ENCODE measurements around the gene LEMD2. TPM values are rescaled to one million over a fixed set of nuclear protein-coding genes. Genes with fewer than 3 reads are reported as not detected.
A peak's percentile ranks its signal among the peaks of the same experiment; 100 is the strongest.

LEMD2 gene
- total and polyA plus RNA-seq, 9 of the 15 experiments (the other 6 are each of a cell fraction or from before 2014, with no cell fraction given) = 0.32 to 46.3 (median 30.8) TPM

DNA sequence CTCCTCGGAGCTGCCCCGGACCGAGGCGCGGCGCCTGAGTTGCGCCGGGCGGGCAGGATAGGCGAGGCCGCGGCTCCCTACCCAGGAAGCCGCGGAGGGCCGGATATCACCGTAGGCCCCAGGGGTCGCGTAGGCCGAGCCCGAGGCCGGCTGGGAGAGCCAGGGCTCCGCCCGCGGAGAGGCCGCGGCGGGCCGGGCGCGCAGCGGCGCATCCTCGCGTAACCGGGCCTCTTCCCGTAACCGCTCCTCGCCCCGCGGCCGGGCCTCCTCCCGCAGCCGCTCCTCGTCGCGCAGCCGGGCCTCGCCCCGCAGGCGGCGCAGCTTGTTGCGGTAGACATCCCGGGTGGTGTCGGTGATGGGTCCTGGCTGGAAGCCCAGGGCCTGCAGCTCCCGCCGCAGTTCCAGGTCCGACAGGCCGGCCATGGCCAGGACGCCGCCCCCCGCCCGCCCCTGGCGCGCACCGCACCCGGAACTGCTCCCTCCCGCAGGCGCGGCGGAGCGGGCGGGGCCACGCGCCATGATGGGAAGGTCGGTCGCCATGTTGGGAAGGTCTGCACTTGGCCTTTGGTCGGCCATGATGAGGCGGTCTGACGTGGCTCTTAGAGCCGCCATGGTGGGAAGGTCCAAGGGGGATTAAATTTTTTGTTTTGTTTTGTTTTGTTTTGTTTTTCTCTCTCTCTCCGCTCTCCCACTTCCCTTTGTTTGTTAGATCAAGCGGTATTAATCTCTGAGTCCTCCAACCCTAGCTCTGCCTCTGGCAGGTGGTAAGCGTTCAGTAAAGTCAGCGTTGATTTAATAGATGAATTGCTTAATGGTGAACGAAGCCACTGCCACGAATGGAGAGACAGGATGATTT lies at the start of gene LEMD2 (continued):
- TF ChIP-seq SIN3B (IDR thresholded peaks at IDR 0.05; ENCODE audit: low read depth) (peak; percentile 78; the same call in 1 of the 2 replicates), KLF1 (tag; IDR thresholded peaks at IDR 0.05) (peak; percentile 91), ZNF239 (CRISPR knock-in tag; IDR thresholded peaks at IDR 0.05) (peak; percentile 85), POLR2G (IDR thresholded peaks at IDR 0.05; ENCODE audit: low read depth, low read length) (peak; percentile 90), CSDE1 (IDR thresholded peaks at IDR 0.05) (peak in 1 of 2 experiments; percentile 100; a peak in 2 of 4 replicates), CHD4 (IDR thresholded peaks at IDR 0.05; ENCODE audit: insufficient read depth, insufficient replicate concordance, low read depth, low read length, poor library complexity, severe bottlenecking) (no peak), C11orf30 (IDR thresholded peaks at IDR 0.05; ENCODE audit: low read depth) (peak; percentile 36; the same call in 1 of the 2 replicates), GTF2E2 (tag; IDR thresholded peaks at IDR 0.05) (peak; percentile 89), RBM15 (IDR thresholded peaks at IDR 0.05; ENCODE audit: insufficient read depth, low read length) (no peak), MAZ (CRISPR knock-in tag; conservative IDR thresholded peaks at IDR 0.05 in 1 of 2, IDR thresholded peaks at IDR 0.05 in 1 of 2) (peak; percentile 99 to 100), SP1 (CRISPR knock-in tag; IDR thresholded peaks at IDR 0.05) (peak; percentile 88; the same call in 1 of the 2 replicates), MECOM (CRISPR knock-in tag; IDR thresholded peaks at IDR 0.05) (0 out of 2 replicates have a peak, but pooled peaks have one; percentile 61), TRIM28 (IDR thresholded peaks at IDR 0.05) (peak; percentile 48; the same call in 1 of the 2 replicates), DIDO1 (tag; IDR thresholded peaks at IDR 0.05; ENCODE audit: low read depth) (peak; percentile 89)
- TF ChIP-seq, protein P1, sequence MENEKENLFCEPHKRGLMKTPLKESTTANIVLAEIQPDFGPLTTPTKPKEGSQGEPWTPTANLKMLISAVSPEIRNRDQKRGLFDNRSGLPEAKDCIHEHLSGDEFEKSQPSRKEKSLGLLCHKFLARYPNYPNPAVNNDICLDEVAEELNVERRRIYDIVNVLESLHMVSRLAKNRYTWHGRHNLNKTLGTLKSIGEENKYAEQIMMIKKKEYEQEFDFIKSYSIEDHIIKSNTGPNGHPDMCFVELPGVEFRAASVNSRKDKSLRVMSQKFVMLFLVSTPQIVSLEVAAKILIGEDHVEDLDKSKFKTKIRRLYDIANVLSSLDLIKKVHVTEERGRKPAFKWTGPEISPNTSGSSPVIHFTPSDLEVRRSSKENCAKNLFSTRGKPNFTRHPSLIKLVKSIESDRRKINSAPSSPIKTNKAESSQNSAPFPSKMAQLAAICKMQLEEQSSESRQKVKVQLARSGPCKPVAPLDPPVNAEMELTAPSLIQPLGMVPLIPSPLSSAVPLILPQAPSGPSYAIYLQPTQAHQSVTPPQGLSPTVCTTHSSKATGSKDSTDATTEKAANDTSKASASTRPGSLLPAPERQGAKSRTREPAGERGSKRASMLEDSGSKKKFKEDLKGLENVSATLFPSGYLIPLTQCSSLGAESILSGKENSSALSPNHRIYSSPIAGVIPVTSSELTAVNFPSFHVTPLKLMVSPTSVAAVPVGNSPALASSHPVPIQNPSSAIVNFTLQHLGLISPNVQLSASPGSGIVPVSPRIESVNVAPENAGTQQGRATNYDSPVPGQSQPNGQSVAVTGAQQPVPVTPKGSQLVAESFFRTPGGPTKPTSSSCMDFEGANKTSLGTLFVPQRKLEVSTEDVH (IDR thresholded peaks at IDR 0.05; ENCODE audit: low read depth, partially characterized antibody) = peak; percentile 80
- TF ChIP-seq, protein P2, sequence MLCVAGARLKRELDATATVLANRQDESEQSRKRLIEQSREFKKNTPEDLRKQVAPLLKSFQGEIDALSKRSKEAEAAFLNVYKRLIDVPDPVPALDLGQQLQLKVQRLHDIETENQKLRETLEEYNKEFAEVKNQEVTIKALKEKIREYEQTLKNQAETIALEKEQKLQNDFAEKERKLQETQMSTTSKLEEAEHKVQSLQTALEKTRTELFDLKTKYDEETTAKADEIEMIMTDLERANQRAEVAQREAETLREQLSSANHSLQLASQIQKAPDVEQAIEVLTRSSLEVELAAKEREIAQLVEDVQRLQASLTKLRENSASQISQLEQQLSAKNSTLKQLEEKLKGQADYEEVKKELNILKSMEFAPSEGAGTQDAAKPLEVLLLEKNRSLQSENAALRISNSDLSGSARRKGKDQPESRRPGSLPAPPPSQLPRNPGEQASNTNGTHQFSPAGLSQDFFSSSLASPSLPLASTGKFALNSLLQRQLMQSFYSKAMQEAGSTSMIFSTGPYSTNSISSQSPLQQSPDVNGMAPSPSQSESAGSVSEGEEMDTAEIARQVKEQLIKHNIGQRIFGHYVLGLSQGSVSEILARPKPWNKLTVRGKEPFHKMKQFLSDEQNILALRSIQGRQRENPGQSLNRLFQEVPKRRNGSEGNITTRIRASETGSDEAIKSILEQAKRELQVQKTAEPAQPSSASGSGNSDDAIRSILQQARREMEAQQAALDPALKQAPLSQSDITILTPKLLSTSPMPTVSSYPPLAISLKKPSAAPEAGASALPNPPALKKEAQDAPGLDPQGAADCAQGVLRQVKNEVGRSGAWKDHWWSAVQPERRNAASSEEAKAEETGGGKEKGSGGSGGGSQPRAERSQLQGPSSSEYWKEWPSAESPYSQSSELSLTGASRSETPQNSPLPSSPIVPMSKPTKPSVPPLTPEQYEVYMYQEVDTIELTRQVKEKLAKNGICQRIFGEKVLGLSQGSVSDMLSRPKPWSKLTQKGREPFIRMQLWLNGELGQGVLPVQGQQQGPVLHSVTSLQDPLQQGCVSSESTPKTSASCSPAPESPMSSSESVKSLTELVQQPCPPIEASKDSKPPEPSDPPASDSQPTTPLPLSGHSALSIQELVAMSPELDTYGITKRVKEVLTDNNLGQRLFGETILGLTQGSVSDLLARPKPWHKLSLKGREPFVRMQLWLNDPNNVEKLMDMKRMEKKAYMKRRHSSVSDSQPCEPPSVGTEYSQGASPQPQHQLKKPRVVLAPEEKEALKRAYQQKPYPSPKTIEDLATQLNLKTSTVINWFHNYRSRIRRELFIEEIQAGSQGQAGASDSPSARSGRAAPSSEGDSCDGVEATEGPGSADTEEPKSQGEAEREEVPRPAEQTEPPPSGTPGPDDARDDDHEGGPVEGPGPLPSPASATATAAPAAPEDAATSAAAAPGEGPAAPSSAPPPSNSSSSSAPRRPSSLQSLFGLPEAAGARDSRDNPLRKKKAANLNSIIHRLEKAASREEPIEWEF (CRISPR knock-in tag; IDR thresholded peaks at IDR 0.05) = peak; percentile 78; the same call in 1 of the 2 replicates
- TF ChIP-seq, protein P3, sequence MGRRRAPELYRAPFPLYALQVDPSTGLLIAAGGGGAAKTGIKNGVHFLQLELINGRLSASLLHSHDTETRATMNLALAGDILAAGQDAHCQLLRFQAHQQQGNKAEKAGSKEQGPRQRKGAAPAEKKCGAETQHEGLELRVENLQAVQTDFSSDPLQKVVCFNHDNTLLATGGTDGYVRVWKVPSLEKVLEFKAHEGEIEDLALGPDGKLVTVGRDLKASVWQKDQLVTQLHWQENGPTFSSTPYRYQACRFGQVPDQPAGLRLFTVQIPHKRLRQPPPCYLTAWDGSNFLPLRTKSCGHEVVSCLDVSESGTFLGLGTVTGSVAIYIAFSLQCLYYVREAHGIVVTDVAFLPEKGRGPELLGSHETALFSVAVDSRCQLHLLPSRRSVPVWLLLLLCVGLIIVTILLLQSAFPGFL (CRISPR knock-in tag; IDR thresholded peaks at IDR 0.05) = 0 out of 2 replicates have a peak, but pooled peaks have one; percentile 6

Measured in K562 (cell line).